Measurements from ENCODE around the gene PACRG. TPM values are rescaled to one million over a fixed set of nuclear protein-coding genes. Genes with fewer than 3 reads are reported as not detected.

PACRG gene
- total and polyA plus RNA-seq, 2 donors (not counting 3 experiments of a cell fraction or from before 2014, with no cell fraction given): 0.08 TPM; not detected in 1

- Histone ChIP-seq H3K4me1 (ENCODE audit: control insufficient read depth, extremely low read depth, insufficient read depth, low read length) (no peaks in the 10 kb centered on the region), H3K4me3 (replicated peaks in 1 of 3; ENCODE audit: insufficient read depth in 1 of 3, low read depth in 1 of 3, low read length in 3 of 3) (no peak overlapping the region), H3K9me1 (replicated peaks; ENCODE audit: control insufficient read depth, extremely low read depth, insufficient read depth, low read length) (no peaks in the 10 kb centered on the region), H3K4me2 (ENCODE audit: insufficient read depth, low read length) (no peak overlapping the region), H3K27ac (ENCODE audit: insufficient read depth, low read depth, low read length) (no peak overlapping the region), H3K79me2 (ENCODE audit: control insufficient read depth, insufficient read depth, low read length) (no peaks in the 10 kb centered on the region), H3K9ac (replicated peaks; ENCODE audit: extremely low read depth, insufficient read depth, low read length) (no peak overlapping the region), H3K36me3 (ENCODE audit: control insufficient read depth in 2 of 2, extremely low read depth in 1 of 2, insufficient read depth in 2 of 2, low read length in 2 of 2) (no peaks in the 10 kb centered on the region), H3K9me3 (replicated peaks; ENCODE audit: control insufficient read depth, insufficient read depth, low read length) (no peaks in the 10 kb centered on the region), H2AFZ (ENCODE audit: low read depth, low read length) (no peak overlapping the region), H4K20me1 (replicated peaks; ENCODE audit: control insufficient read depth, extremely low read depth, insufficient read depth, low read length) (no peaks in the 10 kb centered on the region), H3K27me3 (ENCODE audit: control insufficient read depth in 2 of 2, insufficient read depth in 2 of 2, low read length in 2 of 2) (no peaks in the 10 kb centered on the region)
- no peak for TF ChIP-seq CTCF (IDR thresholded peaks at IDR 0.05; ENCODE audit: extremely low read depth in 1 of 2, insufficient read depth in 1 of 2, low read depth in 1 of 2, low read length in 2 of 2)
- no peak for TF ChIP-seq FOS (IDR thresholded peaks at IDR 0.05; ENCODE audit: borderline replicate concordance, insufficient read depth, low read length)
- TF ChIP-seq POLR2A (IDR thresholded peaks at IDR 0.05; ENCODE audit: low read depth, low read length): no peak
- TF ChIP-seq EZH2 (IDR thresholded peaks at IDR 0.05; ENCODE audit: borderline replicate concordance, low read depth, low read length, severe bottlenecking): no peak
- no peak for TF ChIP-seq MYC (IDR thresholded peaks at IDR 0.05; ENCODE audit: low read depth, low read length)
- no peak for TF ChIP-seq GATA2 (IDR thresholded peaks at IDR 0.05; ENCODE audit: insufficient read depth, insufficient read length, low read depth, low read length)
- TF ChIP-seq JUN (IDR thresholded peaks at IDR 0.05; ENCODE audit: borderline replicate concordance, insufficient read depth, insufficient read length, low read depth): no peak
- POLR2A ChIA-PET: no interaction called here
- FAIRE-seq: no peak
- no peak for DNase-seq (ENCODE audit: low read depth, low spot score)
- dilution Hi-C loops (cut with MboI; ENCODE audit: extremely low pct_ligation_motif_present, low sequenced_read_pairs) (no loop called here), intact Hi-C loops (cut with micrococcal nuclease) (no loop called here)
- BruUV-seq (replicated peaks): no TSS peak
- CTCF ChIA-PET: interaction anchor here (0.7 kb wide), 1 partner anchor 1803 kb away, joined by 3 read pairs; no protein-coding TSS in a partner anchor
Measured at GRCh38 chr6:163121270-163121669, 393.5 kb downstream of the PACRG start.
